Spleen (tissue), 7 donors: ENCODE data around the gene ZDHHC9.

ENCODE experiments used
- POLR2A ChIP-seq, 3 donors: fragments of 450-650 bp; IDR thresholded peaks; one replicate each; pipeline ENCODE4 v1.5.1; 2017; ENCODE audit warnings: antibody characterized with exemption in 3 of 3, mild to moderate bottlenecking in 1 of 3
- POLR2AphosphoS5 ChIP-seq, 3 donors: sonication (generic); formaldehyde crosslinking; IDR thresholded peaks; one replicate each; pipeline ENCODE4 v1.5.1; 2017; ENCODE audit warnings: antibody characterized with exemption in 3 of 3
- TF ChIP-seq, protein P1 (sequence below), 11 experiments: fragments of 200-600 bp in 7 of 11; fragments of 450-650 bp in 4 of 11; sonication (generic) in 4 of 11; IDR thresholded peaks in 8 of 11; conservative IDR thresholded peaks in 3 of 11; 1 replicate in 7 of 11; 2 replicates in 4 of 11; pipeline versions ENCODE4 v1.4.0 to v1.8.0; 2016 to 2021; ENCODE audit warnings: antibody characterized with exemption in 11 of 11, inconsistent platforms in 4 of 11, mild to moderate bottlenecking in 1 of 11
- donor health status: DM: no; HTN: no; CAD: no; lungs with moderate emphysema.
- donor health status: DM: no; HTN: no; CAD: no.
- donor health status: DM: no; HTN: no; CAD: no.

- TF ChIP-seq, protein P1, sequence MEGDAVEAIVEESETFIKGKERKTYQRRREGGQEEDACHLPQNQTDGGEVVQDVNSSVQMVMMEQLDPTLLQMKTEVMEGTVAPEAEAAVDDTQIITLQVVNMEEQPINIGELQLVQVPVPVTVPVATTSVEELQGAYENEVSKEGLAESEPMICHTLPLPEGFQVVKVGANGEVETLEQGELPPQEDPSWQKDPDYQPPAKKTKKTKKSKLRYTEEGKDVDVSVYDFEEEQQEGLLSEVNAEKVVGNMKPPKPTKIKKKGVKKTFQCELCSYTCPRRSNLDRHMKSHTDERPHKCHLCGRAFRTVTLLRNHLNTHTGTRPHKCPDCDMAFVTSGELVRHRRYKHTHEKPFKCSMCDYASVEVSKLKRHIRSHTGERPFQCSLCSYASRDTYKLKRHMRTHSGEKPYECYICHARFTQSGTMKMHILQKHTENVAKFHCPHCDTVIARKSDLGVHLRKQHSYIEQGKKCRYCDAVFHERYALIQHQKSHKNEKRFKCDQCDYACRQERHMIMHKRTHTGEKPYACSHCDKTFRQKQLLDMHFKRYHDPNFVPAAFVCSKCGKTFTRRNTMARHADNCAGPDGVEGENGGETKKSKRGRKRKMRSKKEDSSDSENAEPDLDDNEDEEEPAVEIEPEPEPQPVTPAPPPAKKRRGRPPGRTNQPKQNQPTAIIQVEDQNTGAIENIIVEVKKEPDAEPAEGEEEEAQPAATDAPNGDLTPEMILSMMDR (IDR thresholded peaks at IDR 0.05 in 8 of 11, conservative IDR thresholded peaks at IDR 0.05 in 3 of 11), result no peak
- TF ChIP-seq POLR2AphosphoS5 (IDR thresholded peaks at IDR 0.05), result no peak
- TF ChIP-seq POLR2A (IDR thresholded peaks at IDR 0.05), result no peak
Observed at GRCh38 chrX:129843209-129843458, 552 bp downstream of the ZDHHC9 start.
